Esophagus squamous epithelium (tissue), 4 donors: ENCODE data around the gene CTNNA1.

ENCODE experiments used
- POLR2A ChIP-seq, 4 donors: fragments of 450-650 bp; IDR thresholded peaks; one replicate each; pipeline ENCODE4 v1.6.1; 2017; ENCODE audit warnings: antibody characterized with exemption in 4 of 4, mild to moderate bottlenecking in 4 of 4, moderate library complexity in 3 of 4
- TF ChIP-seq, protein P1 (sequence below), 6 experiments: fragments of 450-650 bp in 4 of 6; fragments of 200-600 bp in 2 of 6; sonication (generic) in 2 of 6; IDR thresholded peaks; one replicate each; pipeline ENCODE4 v1.5.1; 2016 to 2019; ENCODE audit warnings: antibody characterized with exemption in 6 of 6, mild to moderate bottlenecking in 4 of 6, moderate library complexity in 4 of 6

DNA sequence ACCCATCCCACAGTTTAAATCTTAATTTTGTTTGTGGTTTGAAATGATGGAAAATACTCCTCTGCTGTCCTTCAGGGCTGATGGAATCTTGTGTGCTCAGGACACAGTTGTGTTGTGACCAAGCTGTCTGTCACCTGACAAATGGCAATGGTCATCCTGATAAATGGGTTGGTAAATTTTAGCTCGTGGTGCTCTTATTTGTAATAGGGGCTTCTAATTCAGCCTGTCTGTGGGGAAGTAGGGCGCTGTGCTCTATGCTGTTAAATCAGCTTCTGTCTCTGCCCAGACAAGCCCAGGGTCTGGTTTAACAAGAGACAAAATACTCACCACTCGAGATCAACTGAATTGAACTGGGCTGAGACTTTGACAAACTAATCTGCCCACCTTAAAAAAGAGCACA, 117.4 kb downstream of the CTNNA1 start:
- TF ChIP-seq, protein P1, sequence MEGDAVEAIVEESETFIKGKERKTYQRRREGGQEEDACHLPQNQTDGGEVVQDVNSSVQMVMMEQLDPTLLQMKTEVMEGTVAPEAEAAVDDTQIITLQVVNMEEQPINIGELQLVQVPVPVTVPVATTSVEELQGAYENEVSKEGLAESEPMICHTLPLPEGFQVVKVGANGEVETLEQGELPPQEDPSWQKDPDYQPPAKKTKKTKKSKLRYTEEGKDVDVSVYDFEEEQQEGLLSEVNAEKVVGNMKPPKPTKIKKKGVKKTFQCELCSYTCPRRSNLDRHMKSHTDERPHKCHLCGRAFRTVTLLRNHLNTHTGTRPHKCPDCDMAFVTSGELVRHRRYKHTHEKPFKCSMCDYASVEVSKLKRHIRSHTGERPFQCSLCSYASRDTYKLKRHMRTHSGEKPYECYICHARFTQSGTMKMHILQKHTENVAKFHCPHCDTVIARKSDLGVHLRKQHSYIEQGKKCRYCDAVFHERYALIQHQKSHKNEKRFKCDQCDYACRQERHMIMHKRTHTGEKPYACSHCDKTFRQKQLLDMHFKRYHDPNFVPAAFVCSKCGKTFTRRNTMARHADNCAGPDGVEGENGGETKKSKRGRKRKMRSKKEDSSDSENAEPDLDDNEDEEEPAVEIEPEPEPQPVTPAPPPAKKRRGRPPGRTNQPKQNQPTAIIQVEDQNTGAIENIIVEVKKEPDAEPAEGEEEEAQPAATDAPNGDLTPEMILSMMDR (IDR thresholded peaks at IDR 0.05) = no peak
- TF ChIP-seq POLR2A (IDR thresholded peaks at IDR 0.05) = no peak
